Measurements from ENCODE around the gene PRRT3.

DNA sequence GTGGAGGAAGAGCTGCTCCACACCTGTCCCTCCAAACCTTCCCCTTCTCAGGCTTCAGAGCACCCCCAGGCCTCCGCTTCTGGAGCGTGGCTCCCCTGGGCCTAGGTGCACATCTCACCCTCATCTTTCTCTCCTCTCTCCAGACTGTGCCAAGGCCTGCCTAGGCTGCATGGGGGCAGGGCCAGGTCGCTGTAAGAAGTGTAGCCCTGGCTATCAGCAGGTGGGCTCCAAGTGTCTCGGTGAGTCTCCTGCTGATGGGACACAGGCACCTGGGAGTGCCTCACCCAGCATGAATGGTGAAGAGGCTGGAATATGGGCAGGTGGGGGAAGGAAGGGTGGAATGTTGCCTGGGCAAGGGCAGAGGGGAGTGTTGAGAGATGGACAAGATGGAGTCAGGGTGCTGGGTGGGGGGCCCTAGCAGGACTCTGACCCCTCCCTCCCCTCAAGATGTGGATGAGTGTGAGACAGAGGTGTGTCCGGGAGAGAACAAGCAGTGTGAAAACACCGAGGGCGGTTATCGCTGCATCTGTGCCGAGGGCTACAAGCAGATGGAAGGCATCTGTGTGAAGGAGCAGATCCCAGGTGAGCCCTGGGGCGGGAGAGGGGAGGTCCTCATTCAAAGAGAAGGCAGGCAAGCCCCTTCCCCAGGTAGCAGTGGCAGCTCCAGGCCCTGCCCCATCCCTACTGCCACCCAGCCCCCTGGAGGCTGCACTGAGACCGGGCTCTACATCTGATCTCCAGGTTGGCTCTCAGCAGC, 9.1 kb downstream of the PRRT3 start:
- TF ChIP-seq GATA2 (IDR thresholded peaks at IDR 0.05; ENCODE audit: low read depth, low read length): no peak
- no peak for TF ChIP-seq GATA3 (IDR thresholded peaks at IDR 0.05; ENCODE audit: low read depth, low read length)
